Posterior cingulate gyrus (tissue), 11 donors: ENCODE results near the gene SURF4.
"Not testable (repeated sequence)": the region's sequence is repeated elsewhere in the genome, so short reads cannot be mapped to it uniquely, and the experiment has no call there.

Experiments used
- DNase-seq, 10 donors: peaks; one replicate each; pipeline versions ENCODE4 v3.0.0 to v3.0.0-alpha.2; 2020 to 2021; ENCODE audit warnings: mixed read lengths in 3 of 10
- intact Hi-C: fragments of 100-400 bp; cut with DNase I; formaldehyde crosslinking; loops from one replicate; pipeline ENCODE4 v1.15.1; 2023

Gene SURF4

DNA sequence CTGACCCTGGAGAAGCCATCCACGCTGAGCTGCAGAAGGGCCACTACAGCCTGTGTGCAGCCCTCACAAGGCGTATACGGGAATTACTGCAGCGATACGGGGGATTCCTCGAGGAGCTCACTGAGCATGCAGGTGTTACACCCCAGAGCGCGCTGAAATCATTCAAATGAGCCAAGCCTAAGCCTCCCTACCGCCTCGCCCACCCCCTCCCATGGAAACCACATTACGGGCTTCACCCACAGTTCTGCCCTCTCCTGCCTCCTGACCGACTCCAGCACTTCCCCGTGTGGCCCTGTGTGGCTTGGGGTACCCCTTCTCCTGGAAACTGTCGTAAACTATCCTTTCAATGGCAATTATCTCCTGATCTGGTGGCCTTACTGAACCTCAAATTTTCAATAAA, 53.2 kb downstream of the SURF4 start:
- intact Hi-C loops = no loop called here
- peak in 3 of 10 donors; percentile 20 to 62 (median 32) for DNase-seq

DNA sequence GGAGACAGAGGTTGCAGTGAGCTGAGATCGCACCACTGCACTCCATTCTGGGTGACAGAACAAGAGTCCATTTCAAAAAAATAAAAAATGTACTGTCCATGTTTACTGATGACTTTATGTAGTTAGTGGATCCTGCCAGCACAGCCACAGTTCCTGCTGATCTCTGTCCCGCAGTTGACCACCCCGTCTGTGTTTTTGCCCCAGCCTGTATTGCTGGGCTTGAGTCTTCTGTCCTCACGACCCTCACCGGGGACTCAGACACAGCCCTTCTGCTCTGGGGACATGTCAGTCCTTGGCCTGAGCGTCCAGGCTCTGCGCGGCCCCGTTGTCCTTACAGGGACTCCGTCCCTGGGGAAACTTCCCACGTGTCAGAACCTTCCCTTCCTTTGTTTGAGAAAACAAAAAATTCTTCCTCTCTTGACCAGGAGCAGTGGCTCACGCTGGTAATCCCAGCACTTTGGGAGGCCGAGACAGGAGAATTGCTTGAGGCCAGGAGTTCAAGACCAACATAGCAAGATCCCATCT, 54.4 kb downstream of the SURF4 start:
- intact Hi-C loops = no loop called here
- DNase-seq = peak in 2 of 10 donors; percentile 42 to 64

DNA sequence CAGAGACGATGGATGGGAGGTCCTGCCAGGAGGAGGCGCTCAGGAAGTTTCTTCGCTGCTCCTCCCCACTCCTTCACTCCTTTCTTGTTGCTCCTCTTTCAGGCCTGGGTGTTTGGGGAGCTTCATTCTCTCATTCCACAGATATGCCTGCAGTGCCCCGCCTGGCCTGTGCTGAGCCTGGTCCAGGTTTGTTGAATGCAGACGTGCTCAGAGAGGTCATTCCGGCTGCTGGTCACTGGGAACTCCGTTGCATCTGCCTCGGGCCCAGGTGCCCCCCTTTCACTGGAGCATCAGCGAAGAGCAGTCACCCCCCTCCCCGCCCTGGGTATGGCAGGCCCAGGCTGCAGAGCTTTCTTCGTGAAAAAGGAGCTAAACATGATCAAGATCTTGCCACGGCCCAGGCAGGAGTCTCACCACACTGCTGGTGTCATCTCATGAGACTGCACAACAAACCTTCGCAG, 55.4 kb downstream of the SURF4 start:
- DNase-seq = peak in 3 of 10 donors; percentile 49 to 74 (median 63)

DNA sequence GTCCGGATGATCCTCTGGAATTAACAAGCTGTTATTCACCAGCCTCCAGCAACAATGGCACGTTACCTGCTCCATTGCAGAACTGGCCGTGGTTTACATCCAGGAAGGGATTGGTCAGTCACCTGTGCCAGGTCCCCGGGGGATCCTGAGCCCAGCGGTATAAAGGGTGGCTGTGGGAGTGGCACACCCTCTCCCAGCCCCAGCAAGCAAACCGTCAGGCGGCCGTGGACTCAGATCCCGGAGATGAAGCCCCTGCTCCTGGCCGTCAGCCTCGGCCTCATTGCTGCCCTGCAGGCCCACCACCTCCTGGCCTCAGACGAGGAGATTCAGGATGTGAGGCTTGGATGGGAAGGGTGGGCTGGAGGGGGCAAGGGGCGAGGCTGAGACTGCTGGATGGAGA, 58.3 kb downstream of the SURF4 start:
- intact Hi-C loops = not testable (repeated sequence)
- peak in 2 of 10 donors; percentile 45 to 60 for DNase-seq

More for the DNA sequence above, 55.4 kb downstream of the SURF4 start:
- intact Hi-C loops = no loop called here

DNA sequence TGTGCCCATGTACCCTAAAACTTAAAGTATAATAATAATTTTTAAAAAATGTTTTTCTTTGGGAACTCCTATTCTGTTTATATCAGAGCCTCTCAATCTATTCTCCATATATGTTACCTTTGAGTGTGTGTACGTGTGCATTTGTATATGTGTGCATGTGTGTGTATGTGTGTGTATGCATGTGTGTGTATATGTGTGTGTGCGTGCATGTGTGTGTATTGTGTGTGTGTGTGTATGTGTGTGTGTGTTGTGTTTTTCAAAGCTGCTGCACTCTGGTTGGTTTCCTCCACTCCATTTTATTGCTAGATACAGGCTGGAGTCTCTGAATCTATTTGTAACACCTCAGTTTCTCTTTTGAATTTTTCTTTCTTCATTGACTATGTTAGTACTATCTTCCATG, 59.9 kb downstream of the SURF4 start:
- intact Hi-C loops = no loop called here
- DNase-seq = no peak
